IgD-negative memory B cell (primary cell): ENCODE measurements around the gene RAPGEF5. TPM values are rescaled to one million over a fixed set of nuclear protein-coding genes. Genes with fewer than 3 reads are reported as not detected.

Source experiments
- H3K27ac Mint-ChIP-seq, 3 donors: one replicate each; pipeline ENCODE4 v1.8.0; 2020 to 2022; ENCODE audit warnings: mild to moderate bottlenecking in 3 of 3, mixed read lengths in 3 of 3, moderate library complexity in 1 of 3
- H3K27me3 Mint-ChIP-seq: one replicate; pipeline ENCODE4 v1.8.0; 2021; ENCODE audit warnings: mixed read lengths
- H3K36me3 Mint-ChIP-seq: one replicate; pipeline ENCODE4 v1.8.0; 2020; ENCODE audit warnings: mild to moderate bottlenecking, mixed read lengths
- H3K4me1 Mint-ChIP-seq, 3 donors: one replicate each; pipeline ENCODE4 v1.8.0; 2020 to 2022; ENCODE audit warnings: mixed read lengths in 3 of 3, mild to moderate bottlenecking in 1 of 3
- H3K4me3 Mint-ChIP-seq, 4 donors: one replicate each; pipeline ENCODE4 v1.8.0; 2020 to 2022; ENCODE audit warnings: mild to moderate bottlenecking in 4 of 4, mixed read lengths in 4 of 4, moderate library complexity in 3 of 4
- H3K9me3 Mint-ChIP-seq, 3 donors: one replicate each; pipeline ENCODE4 v1.8.0; 2020 to 2021; ENCODE audit warnings: mixed read lengths in 3 of 3, mild to moderate bottlenecking in 1 of 3
- polyA plus RNA-seq: library from polyadenylated mRNA; unstranded; fragments of 300-500 nt; fragmentation: Illumina TruSeq; gene quantifications from one replicate; pipeline ENCODE4 v1.2.3, GENCODE V29; 2021

RAPGEF5 gene
- polyA plus RNA-seq, 1 donor from 2014 or later = 1.2 TPM

DNA sequence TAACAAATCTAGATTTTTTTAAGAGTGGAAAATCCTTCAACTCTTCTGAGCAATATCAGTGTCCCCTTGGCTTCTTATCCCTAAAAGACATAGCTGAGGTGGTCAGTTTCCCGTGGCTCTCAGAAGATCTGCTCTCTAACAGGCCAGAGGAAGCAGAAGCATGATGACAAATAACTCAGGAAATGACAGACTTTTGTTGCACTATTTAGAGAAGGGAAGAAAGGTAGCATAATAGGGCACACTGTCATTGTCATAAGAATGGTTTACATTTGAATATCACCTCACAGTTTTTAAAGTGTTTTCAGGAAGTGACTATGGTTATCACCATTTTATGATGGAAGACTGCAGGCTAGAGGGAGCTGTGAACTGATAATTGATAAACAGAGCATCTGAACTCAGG is 33.6 kb upstream of the RAPGEF5 start:
- H3K36me3 Mint-ChIP-seq = no peaks in the 10 kb centered on the region
- H3K27ac Mint-ChIP-seq = no peak overlapping the region
- H3K4me1 Mint-ChIP-seq = no peaks in the 10 kb centered on the region
- H3K9me3 Mint-ChIP-seq = no peaks in the 10 kb centered on the region
- H3K27me3 Mint-ChIP-seq = peaks cover 15% of the 10 kb centered on the region
- H3K4me3 Mint-ChIP-seq = no peak overlapping the region

DNA sequence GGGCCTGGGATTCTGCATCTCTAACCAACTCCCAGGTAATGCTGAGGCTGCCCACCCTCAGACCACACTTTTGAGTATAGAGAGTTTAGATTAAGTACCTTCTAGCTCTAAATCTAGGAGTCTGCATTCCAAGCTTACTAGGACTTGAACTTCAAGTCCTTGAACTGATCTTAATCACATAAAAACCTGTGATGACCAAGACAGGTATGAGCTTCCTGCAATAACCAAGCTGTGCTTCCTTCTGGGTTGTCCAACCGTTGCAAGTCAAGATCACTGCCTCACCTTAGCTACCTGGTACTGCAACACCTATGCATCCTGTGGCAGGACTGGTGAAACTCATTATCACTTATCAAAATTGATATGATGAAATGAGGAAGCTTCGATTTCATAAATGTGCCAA is 32.9 kb upstream of the RAPGEF5 start:
- Mint-ChIP-seq H3K4me1 (no peaks in the 10 kb centered on the region), H3K9me3 (no peaks in the 10 kb centered on the region), H3K36me3 (no peaks in the 10 kb centered on the region), H3K4me3 (no peak overlapping the region), H3K27me3 (peaks cover 21% of the 10 kb centered on the region), H3K27ac (no peak overlapping the region)

DNA sequence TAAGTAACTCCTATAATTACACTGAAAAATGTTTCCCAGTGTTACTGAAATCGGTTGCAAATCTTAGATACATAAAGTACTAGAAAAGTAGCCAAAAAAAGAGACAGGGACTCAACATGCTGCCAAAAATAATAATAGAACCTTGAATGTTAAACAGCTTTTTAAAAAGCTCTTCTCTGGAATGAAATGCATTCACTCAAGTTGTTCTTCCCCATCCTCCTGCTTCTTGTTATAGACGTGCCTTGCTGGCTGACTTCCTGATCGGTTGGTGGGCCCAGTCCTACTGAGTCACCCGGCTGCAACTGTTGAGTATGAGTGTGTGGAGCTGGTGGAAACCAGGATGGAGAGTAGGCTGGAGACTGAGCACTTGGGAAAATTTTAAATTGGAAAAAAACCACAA is 30.6 kb upstream of the RAPGEF5 start:
- Mint-ChIP-seq H3K9me3 (no peaks in the 10 kb centered on the region), H3K27me3 (peaks cover 20% of the 10 kb centered on the region), H3K36me3 (no peaks in the 10 kb centered on the region), H3K4me1 (no peaks in the 10 kb centered on the region), H3K27ac (no peak overlapping the region), H3K4me3 (no peak overlapping the region)

DNA sequence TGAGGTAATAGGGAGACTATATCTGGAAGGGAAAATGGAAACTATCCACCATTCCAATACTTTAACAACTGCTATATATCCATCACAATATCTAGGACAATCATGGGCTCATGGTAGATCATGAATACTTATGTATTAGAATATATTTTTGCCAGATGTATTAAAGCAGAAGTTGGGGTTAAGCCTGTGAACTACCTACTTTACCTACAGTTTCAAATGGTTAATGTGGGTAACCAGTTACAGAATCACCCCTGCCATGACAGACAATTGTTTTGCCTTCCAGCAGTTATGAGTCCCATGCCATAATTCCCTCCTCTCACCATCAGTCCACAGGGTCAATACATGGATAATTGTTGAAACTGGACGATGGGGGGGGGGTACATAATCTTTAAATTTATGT is 29.9 kb upstream of the RAPGEF5 start:
- H3K4me1 Mint-ChIP-seq = no peaks in the 10 kb centered on the region
- H3K27ac Mint-ChIP-seq = no peak overlapping the region
- H3K27me3 Mint-ChIP-seq = peaks cover 20% of the 10 kb centered on the region
- H3K4me3 Mint-ChIP-seq = no peak overlapping the region
- no peaks in the 10 kb centered on the region for H3K36me3 Mint-ChIP-seq
- no peaks in the 10 kb centered on the region for H3K9me3 Mint-ChIP-seq

- no peaks in the 10 kb centered on the region for H3K9me3 Mint-ChIP-seq
- no peaks in the 10 kb centered on the region for H3K36me3 Mint-ChIP-seq
- H3K27me3 Mint-ChIP-seq = peaks cover 20% of the 10 kb centered on the region
- H3K4me1 Mint-ChIP-seq = no peaks in the 10 kb centered on the region
- H3K4me3 Mint-ChIP-seq = no peak overlapping the region
- no peak overlapping the region for H3K27ac Mint-ChIP-seq
Measured at GRCh38 chr7:22386206-22386858, 29.4 kb upstream of the RAPGEF5 start.

DNA sequence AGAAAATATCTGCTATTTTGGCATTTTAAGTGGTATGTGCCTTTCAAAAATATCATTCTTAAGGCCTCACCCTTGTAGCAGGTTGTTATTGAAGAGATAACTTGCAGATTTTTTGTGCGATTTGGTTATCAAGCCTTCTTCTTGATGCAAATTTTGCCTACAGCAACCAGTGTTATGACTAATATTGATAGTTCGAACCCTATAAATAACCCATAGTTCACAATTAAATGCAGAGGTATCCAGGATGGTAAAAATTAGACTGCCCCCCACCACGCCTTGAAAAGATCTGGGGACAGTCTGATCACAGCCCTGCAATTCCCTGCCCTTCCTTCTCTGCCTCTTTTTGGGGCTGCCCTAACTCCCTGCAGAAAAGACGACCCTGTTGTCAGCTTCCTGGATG is 28.4 kb upstream of the RAPGEF5 start:
- H3K9me3 Mint-ChIP-seq = no peaks in the 10 kb centered on the region
- no peaks in the 10 kb centered on the region for H3K4me1 Mint-ChIP-seq
- H3K27me3 Mint-ChIP-seq = peaks cover 21% of the 10 kb centered on the region
- no peak overlapping the region for H3K4me3 Mint-ChIP-seq
- H3K27ac Mint-ChIP-seq = no peak overlapping the region
- no peaks in the 10 kb centered on the region for H3K36me3 Mint-ChIP-seq

- Mint-ChIP-seq H3K36me3 (peaks cover 1% of the 10 kb centered on the region), H3K4me1 (peaks cover 5 to 6% (median 5%) of the 10 kb centered on the region in 3 donors), H3K4me3 (no peak overlapping the region), H3K9me3 (no peaks in the 10 kb centered on the region), H3K27ac (no peak overlapping the region), H3K27me3 (peaks cover 23% of the 10 kb centered on the region)
Measured at GRCh38 chr7:22380333-22380732, 23.4 kb upstream of the RAPGEF5 start.

DNA sequence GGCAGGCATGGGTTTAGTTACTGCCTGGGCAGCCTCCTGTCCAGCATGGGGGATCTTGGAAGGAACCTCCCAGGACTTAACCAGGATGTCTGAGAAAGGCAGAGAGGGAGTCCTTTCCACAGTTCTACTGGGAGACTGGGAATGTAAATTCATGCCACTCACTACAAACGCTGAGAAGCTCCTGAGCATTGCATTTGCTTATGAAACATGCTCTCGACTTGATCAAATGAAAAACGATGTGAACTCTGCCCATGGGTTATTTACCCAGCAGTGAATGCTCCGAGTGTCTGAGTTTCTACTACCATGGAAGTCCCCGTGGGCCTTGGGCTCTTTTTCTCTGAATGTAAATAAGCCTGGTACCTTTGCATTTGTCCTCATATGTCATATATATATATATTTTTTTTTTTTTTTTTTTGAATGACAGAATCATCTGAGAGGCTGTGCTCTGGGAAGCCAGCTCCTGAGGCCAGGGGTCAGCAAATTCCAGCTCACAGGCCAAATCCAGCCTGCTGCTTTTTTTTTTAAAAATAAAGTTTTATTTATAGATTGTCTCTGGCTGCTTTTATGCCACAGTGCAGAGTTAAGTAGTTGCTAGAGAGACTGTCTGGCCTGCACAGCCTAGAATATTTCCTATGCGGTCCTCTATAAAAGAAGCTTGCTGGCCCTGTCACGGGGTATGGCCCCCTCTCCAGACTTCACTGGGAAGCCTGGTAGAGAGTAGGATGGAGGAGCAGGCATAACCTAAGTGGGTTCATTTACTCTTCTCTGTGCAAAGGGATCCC is 21.4 kb upstream of the RAPGEF5 start:
- Mint-ChIP-seq H3K36me3 (peaks cover 1% of the 10 kb centered on the region), H3K27ac (no peak overlapping the region), H3K9me3 (no peaks in the 10 kb centered on the region), H3K4me1 (peaks cover 5 to 6% (median 5%) of the 10 kb centered on the region in 3 donors), H3K4me3 (no peak overlapping the region), H3K27me3 (peaks cover 21% of the 10 kb centered on the region)

DNA sequence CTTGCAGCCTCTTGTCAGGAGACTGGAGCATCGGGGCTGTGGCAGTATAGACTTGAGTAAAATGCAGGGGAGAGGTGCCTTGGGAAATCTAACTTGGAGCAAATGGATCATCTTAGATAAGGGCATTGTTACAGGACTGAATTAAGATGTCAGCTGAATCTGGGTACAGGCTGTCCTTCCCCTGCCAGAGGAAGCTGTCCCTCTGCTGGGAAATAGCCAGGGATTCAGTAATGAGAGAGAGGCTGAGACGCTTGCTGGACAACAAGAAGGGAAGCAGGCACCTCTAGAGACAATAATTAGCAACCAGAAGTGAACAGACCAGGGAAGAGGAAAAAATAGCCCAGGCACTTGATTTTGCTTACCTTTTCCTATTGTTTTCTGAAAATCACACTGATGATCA is 20.7 kb upstream of the RAPGEF5 start:
- peaks cover 21% of the 10 kb centered on the region for H3K27me3 Mint-ChIP-seq
- no peak overlapping the region for H3K4me3 Mint-ChIP-seq

DNA sequence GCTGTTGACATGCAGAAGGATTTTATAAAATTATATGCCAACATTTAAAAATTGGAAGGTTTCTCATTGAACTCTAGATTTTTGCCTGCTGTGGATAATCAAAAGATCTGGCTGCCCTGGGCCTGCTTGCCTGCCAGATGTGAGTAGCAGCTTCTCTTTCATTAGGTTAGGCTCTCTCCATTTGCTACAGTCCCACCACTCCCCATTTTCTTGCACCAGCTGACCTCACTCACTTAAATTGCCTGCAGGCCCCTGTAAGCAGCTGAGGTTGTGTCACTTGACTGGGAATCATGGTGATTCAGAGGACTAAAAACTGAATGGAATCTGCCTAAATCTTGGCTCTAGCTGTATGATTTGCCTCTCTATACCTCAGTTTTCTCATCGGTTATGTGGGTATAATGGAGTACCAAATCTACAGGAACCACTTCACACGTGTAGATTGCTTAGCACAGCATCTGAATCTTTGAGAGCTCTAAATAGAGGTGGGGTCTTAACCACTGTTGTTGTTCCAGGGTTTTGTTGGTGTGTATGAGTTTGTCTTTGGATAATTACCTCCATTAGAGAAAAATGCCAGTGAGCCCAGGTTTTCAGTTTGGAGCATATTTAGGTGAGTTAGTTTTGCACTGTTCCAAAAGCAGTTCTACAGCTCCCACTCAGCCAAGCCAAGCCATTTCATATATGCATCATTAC is 18.6 kb upstream of the RAPGEF5 start:
- H3K27me3 Mint-ChIP-seq = peaks cover 18% of the 10 kb centered on the region
- H3K4me3 Mint-ChIP-seq = no peak overlapping the region
- H3K4me1 Mint-ChIP-seq = peaks cover 5 to 6% (median 5%) of the 10 kb centered on the region in 3 donors
- peaks cover 1% of the 10 kb centered on the region for H3K36me3 Mint-ChIP-seq
- peaks cover 0 to under 1% (median 0%) of the 10 kb centered on the region in 3 donors for H3K9me3 Mint-ChIP-seq
- H3K27ac Mint-ChIP-seq = no peak overlapping the region

More for the DNA sequence above, 20.7 kb upstream of the RAPGEF5 start:
- no peaks in the 10 kb centered on the region for H3K9me3 Mint-ChIP-seq
- H3K36me3 Mint-ChIP-seq = peaks cover 1% of the 10 kb centered on the region
- no peak overlapping the region for H3K27ac Mint-ChIP-seq
- H3K4me1 Mint-ChIP-seq = peaks cover 5 to 6% (median 5%) of the 10 kb centered on the region in 3 donors

- H3K27me3 Mint-ChIP-seq = peaks cover 14% of the 10 kb centered on the region
- no peak overlapping the region for H3K4me3 Mint-ChIP-seq
- no peaks in the 10 kb centered on the region for H3K36me3 Mint-ChIP-seq
- H3K27ac Mint-ChIP-seq = no peak overlapping the region
- peaks cover 0 to 1% (median 0%) of the 10 kb centered on the region in 3 donors for H3K9me3 Mint-ChIP-seq
- peaks cover 5 to 6% (median 5%) of the 10 kb centered on the region in 3 donors for H3K4me1 Mint-ChIP-seq
Measured at GRCh38 chr7:22373911-22374310, 17.0 kb upstream of the RAPGEF5 start.

DNA sequence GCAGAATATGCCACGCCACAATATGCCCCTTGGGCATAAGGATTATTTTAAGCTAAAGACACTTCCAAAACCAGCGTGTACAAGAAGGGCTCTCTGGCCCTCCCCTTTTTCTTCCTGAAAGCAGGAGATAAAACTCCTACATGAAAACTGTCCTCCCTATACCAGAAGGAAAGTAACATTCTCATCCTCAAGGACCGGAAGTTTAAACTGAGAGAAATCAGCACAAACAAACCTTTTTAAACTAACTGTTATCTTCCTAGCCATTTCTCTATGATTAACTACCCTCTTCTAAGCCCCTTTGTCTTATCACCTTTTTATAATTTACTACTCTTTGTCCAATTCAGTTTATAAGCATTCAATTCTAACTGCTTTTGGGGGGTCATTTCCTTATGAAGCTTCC is 16.4 kb upstream of the RAPGEF5 start:
- H3K36me3 Mint-ChIP-seq = no peaks in the 10 kb centered on the region
- H3K9me3 Mint-ChIP-seq = peaks cover 0 to 1% (median 0%) of the 10 kb centered on the region in 3 donors
- no peak overlapping the region for H3K4me3 Mint-ChIP-seq
- no peak overlapping the region for H3K27ac Mint-ChIP-seq
- H3K4me1 Mint-ChIP-seq = peaks cover 5 to 6% (median 5%) of the 10 kb centered on the region in 3 donors
- H3K27me3 Mint-ChIP-seq = peaks cover 14% of the 10 kb centered on the region

GRCh38 chr7:22372863-22373262 is 15.9 kb upstream of the RAPGEF5 start:
- no peaks in the 10 kb centered on the region for H3K36me3 Mint-ChIP-seq
- peaks cover 5 to 6% (median 5%) of the 10 kb centered on the region in 3 donors for H3K4me1 Mint-ChIP-seq
- peaks cover 11% of the 10 kb centered on the region for H3K27me3 Mint-ChIP-seq
- H3K9me3 Mint-ChIP-seq = peaks cover 0 to 1% (median 0%) of the 10 kb centered on the region in 3 donors
- no peak overlapping the region for H3K4me3 Mint-ChIP-seq
- no peak overlapping the region for H3K27ac Mint-ChIP-seq

DNA sequence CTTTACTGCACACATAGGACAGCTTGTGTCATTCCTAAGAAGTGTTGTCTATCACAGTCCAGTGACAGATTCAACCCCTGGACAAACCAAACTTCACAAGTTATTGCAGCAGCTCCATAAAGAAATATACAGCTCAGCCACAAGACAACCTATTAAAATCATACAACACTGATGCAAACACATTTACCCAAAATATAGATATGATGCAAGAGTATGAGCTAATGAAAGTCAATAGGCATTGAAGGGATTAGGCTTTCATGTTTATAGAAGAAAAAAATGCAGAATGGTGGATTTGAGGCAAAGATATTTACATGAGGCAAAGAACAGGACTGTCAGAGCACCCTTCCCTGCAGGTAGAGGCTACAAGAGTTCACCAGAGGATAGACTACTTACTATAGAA is 14.9 kb upstream of the RAPGEF5 start:
- H3K27ac Mint-ChIP-seq = no peak overlapping the region
- no peaks in the 10 kb centered on the region for H3K36me3 Mint-ChIP-seq
- H3K4me1 Mint-ChIP-seq = peaks cover 1 to 3% (median 1%) of the 10 kb centered on the region in 3 donors
- peaks cover 0 to 1% (median 0%) of the 10 kb centered on the region in 3 donors for H3K9me3 Mint-ChIP-seq
- H3K27me3 Mint-ChIP-seq = peaks cover 13% of the 10 kb centered on the region
- no peak overlapping the region for H3K4me3 Mint-ChIP-seq

DNA sequence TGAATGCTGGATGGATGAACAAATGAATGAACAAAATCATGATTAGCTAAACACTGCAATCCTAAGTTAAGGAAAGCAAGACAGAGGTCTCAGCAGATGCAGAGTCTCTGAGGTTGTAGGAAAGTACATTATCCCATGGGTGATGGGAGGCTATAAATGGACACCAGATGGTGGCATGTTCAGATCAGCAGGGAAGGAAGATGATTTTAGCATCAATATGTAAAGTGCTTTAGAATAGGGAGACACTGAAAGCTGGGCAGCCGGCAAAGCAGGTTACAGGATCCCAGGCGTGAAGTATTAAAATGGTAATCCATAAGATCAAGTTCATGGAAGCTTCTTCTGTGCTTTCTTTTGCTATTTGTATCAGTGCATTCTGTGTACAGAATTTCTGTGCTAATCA is 7.9 kb upstream of the RAPGEF5 start:
- H3K4me1 Mint-ChIP-seq = peaks cover 0 to 11% (median 0%) of the 10 kb centered on the region in 3 donors
- no peak overlapping the region for H3K4me3 Mint-ChIP-seq
- no peaks in the 10 kb centered on the region for H3K9me3 Mint-ChIP-seq
- H3K27me3 Mint-ChIP-seq = peaks cover 26% of the 10 kb centered on the region
- H3K36me3 Mint-ChIP-seq = no peaks in the 10 kb centered on the region
- H3K27ac Mint-ChIP-seq = no peak overlapping the region
